Astrocyte (in vitro differentiated cells and primary cell): ENCODE results near the gene ST8SIA5.

Experiments
- CTCF ChIP-seq: IDR thresholded peaks from 2 replicates; pipeline ENCODE4 v1.5.1; 2011; ENCODE audit warnings: low read depth, mild to moderate bottlenecking, inconsistent platforms, low read length, moderate library complexity; ENCODE audit not compliant: insufficient read depth
- EZH2 ChIP-seq: IDR thresholded peaks from 2 replicates; pipeline ENCODE4 v1.6.1; 2012; ENCODE audit warnings: mild to moderate bottlenecking, low read length, inconsistent platforms; ENCODE audit not compliant: insufficient read depth

GRCh38 chr18:46711444-46711863, 45.4 kb downstream of the ST8SIA5 start:
- TF ChIP-seq CTCF (no peak), EZH2 (no peak)
